SU-DHL-6 (cell line): ENCODE data around the gene BLM.

Source experiments
- CTCF ChIP-seq: fragments of 200-600 bp; sonication (generic); IDR thresholded peaks from one replicate; pipeline ENCODE4 v1.5.1; 2017; ENCODE audit warnings: antibody characterized with exemption, mild to moderate bottlenecking, low read length, moderate library complexity; ENCODE audit not compliant: insufficient read depth, poor library complexity, severe bottlenecking
- EZH2phosphoT487 ChIP-seq: fragments of 200-600 bp; sonication (generic), shearing (Covaris generic); conservative IDR thresholded peaks from 2 replicates; pipeline ENCODE4 v1.6.1; 2018; ENCODE audit warnings: mild to moderate bottlenecking, antibody characterized with exemption, low read length, moderate library complexity, mixed read lengths

- TF ChIP-seq CTCF (no peak), EZH2phosphoT487 (no peak)
Measured at GRCh38 chr15:90820481-90820880, 103.3 kb downstream of the BLM start.
